Measurements from ENCODE around the gene COPE. TPM values are rescaled to one million over a fixed set of nuclear protein-coding genes. Genes with fewer than 3 reads are reported as not detected.
A peak's percentile ranks its signal among the peaks of the same experiment; 100 is the strongest.

Gene COPE
- total and polyA plus RNA-seq, 8 donors, result 81.1 to 226 (median 103) TPM

- Histone ChIP-seq H3K4me3 (no peak overlapping the region), H3K27me3 (peaks cover 7 to 23% of the 10 kb centered on the region in 2 donors), H3K4me1 (peaks cover 0 to 13% of the 10 kb centered on the region in 2 donors), H3K27ac (no peak overlapping the region), H3K9me3 (no peaks in the 10 kb centered on the region), H3K36me3 (peaks cover 0 to 62% of the 10 kb centered on the region in 2 donors)
- TF ChIP-seq CTCF (IDR thresholded peaks at IDR 0.05), result no peak
- ATAC-seq, result no peak
- intact Hi-C loops (cut with DNase I), result no loop called here
- no peak for DNase-seq
Measured at GRCh38 chr19:18899624-18900560, 19.3 kb downstream of the COPE start.

GRCh38 chr19:18898607-18899408 lies 20.4 kb downstream of the COPE start:
- intact Hi-C loops (cut with DNase I), result no loop called here
- H3K4me3 ChIP-seq, result no peak overlapping the region
- no peaks in the 10 kb centered on the region for H3K9me3 ChIP-seq
- H3K36me3 ChIP-seq, result peaks cover 0 to 51% of the 10 kb centered on the region in 2 donors
- TF ChIP-seq CTCF (IDR thresholded peaks at IDR 0.05), result no peak
- ATAC-seq (no peak), DNase-seq (no peak)
- H3K4me1 ChIP-seq, result peaks cover 0 to 16% of the 10 kb centered on the region in 2 donors
- peaks cover 15 to 34% of the 10 kb centered on the region in 2 donors for H3K27me3 ChIP-seq
- no peak overlapping the region for H3K27ac ChIP-seq

- H3K4me3 ChIP-seq, result no peak overlapping the region
- no peaks in the 10 kb centered on the region for H3K9me3 ChIP-seq
- intact Hi-C loops (cut with DNase I), result no loop called here
- DNase-seq (peak in 1 of 4 donors; percentile 53), ATAC-seq (no peak)
- no peak for TF ChIP-seq CTCF (IDR thresholded peaks at IDR 0.05)
- H3K36me3 ChIP-seq, result peaks cover 0 to 45% of the 10 kb centered on the region in 2 donors
- H3K27me3 ChIP-seq, result peaks cover 15 to 41% of the 10 kb centered on the region in 2 donors
- H3K4me1 ChIP-seq, result peaks cover 0 to 16% of the 10 kb centered on the region in 2 donors
- no peak overlapping the region for H3K27ac ChIP-seq
Measured at GRCh38 chr19:18898081-18898606, 21.0 kb downstream of the COPE start.

- intact Hi-C loops (cut with DNase I), result no loop called here
- Histone ChIP-seq H3K27me3 (peaks cover 15 to 49% of the 10 kb centered on the region in 2 donors), H3K27ac (no peak overlapping the region), H3K9me3 (no peaks in the 10 kb centered on the region), H3K4me1 (peaks cover 0 to 16% of the 10 kb centered on the region in 2 donors), H3K36me3 (peaks cover 0 to 40% of the 10 kb centered on the region in 2 donors), H3K4me3 (no peak overlapping the region)
- no peak for TF ChIP-seq CTCF (IDR thresholded peaks at IDR 0.05)
- ATAC-seq (no peak), DNase-seq (no peak)
Measured at GRCh38 chr19:18897094-18898029, 21.8 kb downstream of the COPE start.

Data from left lung (tissue), 10 donors.